Lung (tissue), 12 donors: ENCODE results near the gene INHBC. TPM values are rescaled to one million over a fixed set of nuclear protein-coding genes. Genes with fewer than 3 reads are reported as not detected.

Experiments used
- ATAC-seq: fragments of 200-7000 bp; cut with Tn5 transposase; one replicate; pipeline ENCODE4 v1.9.1; 2020; ENCODE audit warnings: moderate number of reproducible peaks; ENCODE audit not compliant: insufficient read depth, low FRiP score
- DNase-seq, 3 donors: peaks; one replicate each; pipeline ENCODE4 v3.0.0-alpha.2; 2013 to 2017
- H3K27ac ChIP-seq, 2 donors: one replicate each; pipeline ENCODE4 v1.5.1; 2013; ENCODE audit warnings: mild to moderate bottlenecking in 2 of 2, moderate library complexity in 2 of 2, control low read depth in 1 of 2, inconsistent platforms in 1 of 2, low read depth in 1 of 2, low read length in 1 of 2
- H3K27me3 ChIP-seq, 3 donors: one replicate each; pipeline ENCODE4 v1.5.1; 2013; ENCODE audit warnings: low read length in 2 of 3; ENCODE audit not compliant: control insufficient read depth in 3 of 3, insufficient read depth in 3 of 3
- H3K36me3 ChIP-seq, 4 donors: one replicate each; pipeline ENCODE4 v1.5.1; 2013; ENCODE audit warnings: low read length in 4 of 4, mild to moderate bottlenecking in 1 of 4, moderate library complexity in 1 of 4; ENCODE audit not compliant: control insufficient read depth in 4 of 4, insufficient read depth in 4 of 4
- H3K4me1 ChIP-seq, 5 donors: one replicate each; pipeline ENCODE4 v1.5.1; 2013; ENCODE audit warnings: low read length in 5 of 5, mild to moderate bottlenecking in 2 of 5, moderate library complexity in 1 of 5; ENCODE audit not compliant: control insufficient read depth in 5 of 5, insufficient read depth in 5 of 5
- H3K4me3 ChIP-seq: one replicate; pipeline ENCODE4 v1.5.1; 2013; ENCODE audit warnings: mild to moderate bottlenecking, control low read depth, moderate library complexity
- H3K9ac ChIP-seq, 2 donors: one replicate each; pipeline ENCODE4 v1.5.1; 2013; ENCODE audit warnings: low read length in 2 of 2, control low read depth in 1 of 2; ENCODE audit not compliant: insufficient read depth in 1 of 2
- H3K9me3 ChIP-seq, 4 donors: one replicate each; pipeline ENCODE4 v1.5.1; 2013; ENCODE audit warnings: low read length in 3 of 4, mild to moderate bottlenecking in 1 of 4, moderate library complexity in 1 of 4; ENCODE audit not compliant: control insufficient read depth in 4 of 4, insufficient read depth in 3 of 4
- WGBS, 2 donors: extraction: QIAGEN DNeasy Blood & Tissue Kit; methylation state at CpG; one replicate each; pipeline ENCODE4 v1.1.7; 2013; 5-methylcytosine and 5-hydroxymethylcytosine counted together
- polyA plus RNA-seq, 2 donors: library from polyadenylated mRNA; stranded (reverse); fragments of 200-250 nt; gene quantifications; one replicate each; pipeline ENCODE4 v1.2.1, GENCODE V29; 2013
- total RNA-seq, 2 donors: library from RNA; depleted of rRNA in 1 of 2; stranded (reverse); fragments of >200 nt in 1 of 2; gene quantifications; one replicate each; pipeline ENCODE4 v1.2.1, GENCODE V29; 2014 to 2021
- TF ChIP-seq, protein P1 (sequence below): IDR thresholded peaks from 2 replicates; pipeline ENCODE4 v1.5.1; 2012; ENCODE audit warnings: mild to moderate bottlenecking; ENCODE audit errors: control extremely low read depth, extremely low read depth
- donor health status: control.
- donor health status: control.
- donor health status: Bipolar disorder and iron deficiency.
- donor health status: healthy.
- donor health status: DM: yes; HTN: yes; CAD: no.

Gene INHBC
- total and polyA plus RNA-seq, 4 donors = 0.02 TPM; not detected in 3

DNA sequence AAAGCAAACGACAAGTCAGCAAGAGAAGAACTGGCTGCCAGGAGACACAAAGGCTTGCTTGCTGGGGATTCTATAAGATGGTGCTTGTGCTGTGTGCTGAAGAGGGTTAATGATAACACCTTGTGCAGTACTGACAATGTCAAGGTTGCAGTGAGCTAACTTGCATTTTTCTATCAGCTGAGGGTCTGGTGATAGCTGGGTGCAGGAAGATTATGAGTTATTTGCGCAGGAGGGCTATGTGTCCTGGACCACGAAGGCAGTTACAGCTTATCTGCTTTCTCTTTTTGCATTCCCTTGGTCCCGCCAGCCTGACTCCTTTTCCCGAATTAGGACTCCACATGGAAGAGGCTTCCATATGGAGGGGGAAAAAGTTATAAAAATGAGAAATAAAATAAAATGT, 46.2 kb upstream of the INHBC start:
- TF ChIP-seq, protein P1, sequence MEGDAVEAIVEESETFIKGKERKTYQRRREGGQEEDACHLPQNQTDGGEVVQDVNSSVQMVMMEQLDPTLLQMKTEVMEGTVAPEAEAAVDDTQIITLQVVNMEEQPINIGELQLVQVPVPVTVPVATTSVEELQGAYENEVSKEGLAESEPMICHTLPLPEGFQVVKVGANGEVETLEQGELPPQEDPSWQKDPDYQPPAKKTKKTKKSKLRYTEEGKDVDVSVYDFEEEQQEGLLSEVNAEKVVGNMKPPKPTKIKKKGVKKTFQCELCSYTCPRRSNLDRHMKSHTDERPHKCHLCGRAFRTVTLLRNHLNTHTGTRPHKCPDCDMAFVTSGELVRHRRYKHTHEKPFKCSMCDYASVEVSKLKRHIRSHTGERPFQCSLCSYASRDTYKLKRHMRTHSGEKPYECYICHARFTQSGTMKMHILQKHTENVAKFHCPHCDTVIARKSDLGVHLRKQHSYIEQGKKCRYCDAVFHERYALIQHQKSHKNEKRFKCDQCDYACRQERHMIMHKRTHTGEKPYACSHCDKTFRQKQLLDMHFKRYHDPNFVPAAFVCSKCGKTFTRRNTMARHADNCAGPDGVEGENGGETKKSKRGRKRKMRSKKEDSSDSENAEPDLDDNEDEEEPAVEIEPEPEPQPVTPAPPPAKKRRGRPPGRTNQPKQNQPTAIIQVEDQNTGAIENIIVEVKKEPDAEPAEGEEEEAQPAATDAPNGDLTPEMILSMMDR = no peak
- WGBS, 2 donors = 93 to 99% methylated on average over 5 of the region's 5 CpGs
- no peak for ATAC-seq

DNA sequence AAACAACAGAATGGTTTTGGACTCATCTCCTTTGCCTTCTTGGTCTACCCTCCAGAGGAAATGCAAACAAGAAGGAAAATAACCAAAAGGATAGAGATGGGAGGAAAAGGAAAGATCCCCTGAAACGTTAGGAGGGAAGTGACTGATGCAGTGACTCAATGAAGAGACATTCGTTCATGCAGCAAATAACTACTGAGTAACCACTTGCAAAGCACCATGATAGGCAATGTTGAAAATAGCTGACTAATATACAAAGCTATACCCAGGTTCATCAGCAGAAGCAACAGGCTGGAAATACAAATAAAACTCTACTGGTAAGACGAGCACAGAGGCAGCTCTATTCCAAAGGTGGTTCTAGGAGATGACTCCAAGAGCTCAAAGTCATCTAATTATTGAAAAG, 45.6 kb upstream of the INHBC start:
- Histone ChIP-seq H3K27ac (peak overlapping the region in 1 of 2 donors; percentile 64), H3K4me3 (no peak overlapping the region), H3K9ac (no peak overlapping the region), H3K9me3 (no peaks in the 10 kb centered on the region), H3K4me1 (peaks cover 0 to 5% (median 0%) of the 10 kb centered on the region in 5 donors), H3K27me3 (no peaks in the 10 kb centered on the region), H3K36me3 (peaks cover 3 to 4% (median 3%) of the 10 kb centered on the region in 4 donors)
- no peak for ATAC-seq
- whole genome bisulfite sequencing, 2 donors = 55 to 60% methylated on average over 3 of the region's 3 CpGs
- TF ChIP-seq, protein P1 = no peak
- DNase-seq = no peak

More for the DNA sequence above, 46.2 kb upstream of the INHBC start:
- no peak overlapping the region for H3K4me3 ChIP-seq
- H3K27me3 ChIP-seq = no peaks in the 10 kb centered on the region
- peak overlapping the region in 1 of 2 donors; percentile 64 for H3K27ac ChIP-seq
- peaks cover 0 to 5% (median 0%) of the 10 kb centered on the region in 5 donors for H3K4me1 ChIP-seq
- no peaks in the 10 kb centered on the region for H3K9me3 ChIP-seq
- DNase-seq = no peak
- no peak overlapping the region for H3K9ac ChIP-seq
- H3K36me3 ChIP-seq = peaks cover 3 to 4% (median 3%) of the 10 kb centered on the region in 4 donors

DNA sequence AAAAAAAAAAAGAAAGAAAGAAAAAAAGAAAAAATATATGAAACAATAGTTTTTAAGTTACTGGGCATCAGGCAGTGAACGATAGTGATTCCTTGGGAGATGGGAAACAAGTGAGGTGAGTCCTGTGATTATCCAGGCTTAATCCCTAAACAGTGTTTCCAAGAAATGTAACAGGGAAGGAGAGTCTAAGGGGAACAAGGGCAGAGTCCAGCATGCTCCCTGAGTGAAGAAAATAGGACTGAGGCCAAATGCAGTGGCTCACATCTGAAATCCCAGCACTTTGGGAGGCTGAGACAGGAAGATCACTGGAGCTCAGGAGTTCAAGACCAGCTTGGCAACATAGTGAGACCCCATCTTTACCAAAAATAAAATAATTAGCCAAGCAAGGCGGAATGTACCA, 44.4 kb upstream of the INHBC start:
- ATAC-seq (no peak), DNase-seq (no peak)
- TF ChIP-seq, protein P1 = no peak
- Histone ChIP-seq H3K4me1 (peaks cover 0 to 5% (median 0%) of the 10 kb centered on the region in 5 donors), H3K27me3 (no peaks in the 10 kb centered on the region), H3K9me3 (no peaks in the 10 kb centered on the region), H3K36me3 (peaks cover 3 to 7% (median 4%) of the 10 kb centered on the region in 4 donors), H3K4me3 (no peak overlapping the region), H3K9ac (no peak overlapping the region), H3K27ac (peak overlapping the region in 1 of 2 donors; percentile 22)
- 96 to 98% methylated on average over 2 of the region's 2 CpGs for WGBS, 2 donors

DNA sequence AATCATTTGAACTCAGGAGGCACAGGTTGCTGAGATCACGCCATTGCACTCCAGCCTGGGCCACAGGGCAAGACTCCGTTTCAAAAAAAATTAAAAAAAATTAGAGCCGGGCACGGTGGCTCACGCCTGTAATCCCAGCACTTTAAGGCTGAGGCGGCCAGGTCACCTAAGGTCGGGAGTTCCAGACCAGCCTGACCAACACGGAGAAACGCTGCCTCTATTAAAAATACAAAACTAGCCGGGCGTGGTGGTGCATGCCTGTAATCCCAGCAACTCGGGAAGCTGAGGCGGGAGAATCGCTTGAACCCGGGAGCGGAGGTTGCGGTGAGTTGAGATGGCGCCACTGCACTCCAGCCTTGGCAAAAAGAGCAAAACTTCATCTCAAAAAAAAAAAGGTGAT, 39.5 kb upstream of the INHBC start:
- Histone ChIP-seq H3K27ac (no peak overlapping the region), H3K4me1 (no peaks in the 10 kb centered on the region), H3K27me3 (no peaks in the 10 kb centered on the region), H3K36me3 (peaks cover 3 to 8% (median 5%) of the 10 kb centered on the region in 4 donors), H3K4me3 (no peak overlapping the region), H3K9me3 (no peaks in the 10 kb centered on the region), H3K9ac (no peak overlapping the region)
- ATAC-seq = no peak
- DNase-seq = no peak
- 95 to 97% methylated on average over 18 of the region's 18 CpGs for WGBS, 2 donors
- TF ChIP-seq, protein P1 = no peak
